ENCODE results near the gene DPT.
A peak's percentile ranks its signal among the peaks of the same experiment; 100 is the strongest.

DPT gene

DNA sequence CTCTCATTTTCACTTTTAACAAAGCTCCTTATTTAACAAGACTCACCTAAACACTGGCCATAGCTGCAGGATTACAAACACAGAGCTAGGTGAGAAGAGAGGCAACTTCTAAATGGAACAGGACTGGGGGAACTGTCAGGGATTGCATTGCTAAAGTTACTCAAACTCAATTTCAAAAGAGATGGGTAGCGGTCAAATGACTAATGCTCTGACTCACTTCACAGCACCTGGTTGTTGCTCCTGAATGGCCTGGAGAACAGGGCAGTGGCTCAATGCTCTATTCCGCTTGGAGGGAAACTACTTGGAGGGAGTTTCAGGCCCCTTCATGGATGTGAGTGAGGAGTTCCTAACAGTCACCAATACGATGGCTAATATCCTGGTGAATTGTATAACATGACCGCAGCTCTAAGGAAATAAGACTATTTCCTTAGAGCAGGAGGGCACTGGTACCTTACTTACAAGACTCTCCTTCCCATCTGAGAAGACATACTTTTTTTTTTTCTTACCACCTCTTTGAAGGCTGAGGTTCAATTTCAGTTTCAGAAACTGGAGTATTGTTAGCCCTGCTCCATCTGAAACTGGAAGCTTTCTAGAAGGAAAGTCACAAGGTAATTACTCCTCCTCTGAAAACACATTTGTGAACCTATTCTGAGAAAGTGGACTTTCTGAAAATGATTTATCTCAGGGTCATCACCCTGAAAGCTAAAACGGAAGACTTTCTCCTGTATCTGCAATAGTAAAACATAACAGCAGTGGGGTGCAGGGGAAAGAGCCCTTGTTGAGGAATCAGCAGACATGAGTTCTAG is 9.5 kb downstream of the DPT start:
- Histone ChIP-seq H3K27ac (no peak overlapping the region), H3K9me3 (ENCODE audit: low read depth, low read length) (no peaks in the 10 kb centered on the region), H3K4me3 (no peak overlapping the region), H3K9ac (ENCODE audit: insufficient read length) (no peak overlapping the region), H3K36me3 (ENCODE audit: insufficient read depth, low read length) (no peaks in the 10 kb centered on the region)
- no peak for DNase-seq (ENCODE audit: low read depth, low spot score)
- TF ChIP-seq POLR2AphosphoS5 (IDR thresholded peaks at IDR 0.05; ENCODE audit: borderline replicate concordance, low read depth, low read length) (no peak), EZH2 (IDR thresholded peaks at IDR 0.05) (no peak), FOXP2 (optimal IDR thresholded peaks at IDR 0.05; ENCODE audit: control extremely low read depth, extremely low read length, insufficient read depth) (no peak)

- Histone ChIP-seq H3K27ac (no peak overlapping the region), H3K9me3 (ENCODE audit: low read depth, low read length) (no peaks in the 10 kb centered on the region), H3K4me3 (no peak overlapping the region), H3K36me3 (ENCODE audit: insufficient read depth, low read length) (no peaks in the 10 kb centered on the region), H3K9ac (ENCODE audit: insufficient read length) (no peak overlapping the region)
- TF ChIP-seq FOXP2 (optimal IDR thresholded peaks at IDR 0.05; ENCODE audit: control extremely low read depth, extremely low read length, insufficient read depth) = no peak
- TF ChIP-seq POLR2AphosphoS5 (IDR thresholded peaks at IDR 0.05; ENCODE audit: borderline replicate concordance, low read depth, low read length) = no peak
- no peak for TF ChIP-seq EZH2 (IDR thresholded peaks at IDR 0.05)
- DNase-seq (ENCODE audit: low read depth, low spot score) = no peak
Observed at GRCh38 chr1:168717906-168718891, 10.8 kb downstream of the DPT start.

DNA sequence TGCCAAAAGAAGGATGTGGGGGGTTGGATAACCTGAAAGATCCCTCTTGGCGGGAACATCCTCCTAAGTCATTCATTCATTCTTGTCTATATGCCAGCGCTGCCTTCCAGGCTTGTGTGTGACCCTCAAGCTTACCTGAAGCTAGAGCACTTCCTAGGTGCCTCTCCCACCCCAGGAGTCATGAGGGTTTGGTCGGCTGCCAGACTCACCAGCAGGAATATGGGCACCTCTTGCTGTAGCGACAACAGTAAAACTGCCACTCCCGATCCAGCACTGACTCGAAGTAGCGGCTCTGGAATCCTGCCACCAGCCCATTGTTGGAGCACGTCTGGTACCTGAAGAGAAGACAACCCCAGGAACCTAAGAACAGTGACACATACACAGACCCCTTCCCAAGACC is 15.0 kb downstream of the DPT start:
- TF ChIP-seq EZH2 (IDR thresholded peaks at IDR 0.05) (no peak), FOXP2 (optimal IDR thresholded peaks at IDR 0.05; ENCODE audit: control extremely low read depth, extremely low read length, insufficient read depth) (no peak), POLR2AphosphoS5 (IDR thresholded peaks at IDR 0.05; ENCODE audit: borderline replicate concordance, low read depth, low read length) (no peak)
- Histone ChIP-seq H3K4me3 (no peak overlapping the region), H3K9me3 (ENCODE audit: low read depth, low read length) (no peaks in the 10 kb centered on the region), H3K27ac (no peak overlapping the region), H3K9ac (ENCODE audit: insufficient read length) (no peak overlapping the region), H3K36me3 (ENCODE audit: insufficient read depth, low read length) (no peaks in the 10 kb centered on the region)
- no peak for DNase-seq (ENCODE audit: low read depth, low spot score)

DNA sequence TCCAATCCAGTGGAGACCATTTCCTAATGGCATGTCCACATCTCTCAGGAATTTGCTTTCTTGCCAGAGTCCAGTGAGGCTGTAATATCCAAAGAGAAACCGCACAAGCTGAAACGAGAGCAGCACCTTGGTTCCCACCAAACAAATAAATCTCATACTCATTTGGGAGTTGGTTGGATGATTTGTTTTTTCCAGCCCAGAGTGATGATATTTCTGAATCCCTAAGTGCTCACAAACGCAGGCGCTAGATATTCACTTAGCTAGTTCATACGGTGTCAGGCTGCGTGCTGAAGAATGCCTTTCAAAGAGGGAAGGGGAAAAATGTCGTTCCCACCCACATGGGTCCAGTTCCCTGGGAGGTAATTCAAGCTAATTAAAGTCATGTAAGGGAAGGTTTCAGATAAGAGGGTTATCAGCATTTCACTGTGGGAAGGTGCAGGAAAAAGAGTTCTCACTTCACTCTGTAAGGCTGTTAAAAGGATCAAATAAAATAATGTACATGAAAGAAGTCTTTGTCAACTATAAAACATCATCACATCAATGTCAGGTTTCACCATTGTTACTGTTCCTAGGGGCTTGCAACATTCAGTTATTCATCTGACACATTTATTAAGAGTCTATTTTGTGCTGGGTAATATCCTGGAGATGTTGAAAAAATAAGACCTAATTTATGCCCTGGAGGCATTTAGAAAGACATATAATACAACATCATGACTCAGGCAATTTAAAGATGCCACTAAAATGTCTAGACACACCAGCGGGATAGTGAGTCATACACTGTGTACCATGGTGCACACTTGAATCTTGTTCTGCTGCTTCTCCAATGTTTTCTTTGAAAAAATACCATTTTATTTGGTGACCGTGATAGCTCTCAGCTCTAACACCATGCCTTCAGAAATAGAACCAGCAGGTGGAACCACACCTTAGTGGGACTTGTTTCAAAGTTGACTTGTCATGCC is 19.3 kb downstream of the DPT start:
- Histone ChIP-seq H3K9me3 (ENCODE audit: low read depth, low read length) (no peaks in the 10 kb centered on the region), H3K27ac (no peak overlapping the region), H3K9ac (ENCODE audit: insufficient read length) (no peak overlapping the region), H3K4me3 (no peak overlapping the region), H3K36me3 (ENCODE audit: insufficient read depth, low read length) (no peaks in the 10 kb centered on the region)
- peak; percentile 45 for DNase-seq (ENCODE audit: low read depth, low spot score)
- TF ChIP-seq POLR2AphosphoS5 (IDR thresholded peaks at IDR 0.05; ENCODE audit: borderline replicate concordance, low read depth, low read length) (no peak), FOXP2 (optimal IDR thresholded peaks at IDR 0.05; ENCODE audit: control extremely low read depth, extremely low read length, insufficient read depth) (no peak), EZH2 (IDR thresholded peaks at IDR 0.05) (no peak)

- H3K36me3 ChIP-seq (ENCODE audit: insufficient read depth, low read length) = no peaks in the 10 kb centered on the region
- H3K4me3 ChIP-seq = no peak overlapping the region
- no peak overlapping the region for H3K27ac ChIP-seq
- TF ChIP-seq EZH2 (IDR thresholded peaks at IDR 0.05) = no peak
- no peak for TF ChIP-seq POLR2AphosphoS5 (IDR thresholded peaks at IDR 0.05; ENCODE audit: borderline replicate concordance, low read depth, low read length)
- TF ChIP-seq FOXP2 (optimal IDR thresholded peaks at IDR 0.05; ENCODE audit: control extremely low read depth, extremely low read length, insufficient read depth) = no peak
- no peak for DNase-seq (ENCODE audit: low read depth, low spot score)
- no peak overlapping the region for H3K9ac ChIP-seq (ENCODE audit: insufficient read length)
- H3K9me3 ChIP-seq (ENCODE audit: low read depth, low read length) = no peaks in the 10 kb centered on the region
Observed at GRCh38 chr1:168708698-168709404, 20.2 kb downstream of the DPT start.

- Histone ChIP-seq H3K27ac (no peak overlapping the region), H3K4me3 (no peak overlapping the region), H3K9me3 (ENCODE audit: low read depth, low read length) (no peaks in the 10 kb centered on the region), H3K36me3 (ENCODE audit: insufficient read depth, low read length) (no peaks in the 10 kb centered on the region), H3K9ac (ENCODE audit: insufficient read length) (no peak overlapping the region)
- DNase-seq (ENCODE audit: low read depth, low spot score) = no peak
- TF ChIP-seq FOXP2 (optimal IDR thresholded peaks at IDR 0.05; ENCODE audit: control extremely low read depth, extremely low read length, insufficient read depth) = no peak
- TF ChIP-seq EZH2 (IDR thresholded peaks at IDR 0.05) = no peak
- no peak for TF ChIP-seq POLR2AphosphoS5 (IDR thresholded peaks at IDR 0.05; ENCODE audit: borderline replicate concordance, low read depth, low read length)
Observed at GRCh38 chr1:168706391-168706992, 22.5 kb downstream of the DPT start.

Data from SK-N-MC (cell line).